Gastrocnemius medialis (tissue), 4 donors: ENCODE measurements around the gene KDM3A. TPM values are rescaled to one million over a fixed set of nuclear protein-coding genes. Genes with fewer than 3 reads are reported as not detected.

ENCODE experiments used
- ATAC-seq, 2 donors: fragments of 150-250 bp; one replicate each; pipeline ENCODE4 v1.9.1; 2016
- DNase-seq, 2 donors: peaks; one replicate each; pipeline ENCODE4 v3.0.0-alpha.2; 2019
- H3K27ac ChIP-seq, 4 donors: fragments of 200-600 bp; sonication (generic); 1 replicate in 1 of 4; 2 replicates in 3 of 4; pipeline ENCODE4 v1.5.1; 2016 to 2018; ENCODE audit warnings: mild to moderate bottlenecking in 2 of 4, moderate library complexity in 1 of 4
- H3K27me3 ChIP-seq, 3 donors: fragments of 200-600 bp; sonication (generic) in 2 of 3; 1 replicate in 1 of 3; 2 replicates in 2 of 3; pipeline versions ENCODE4 v1.5.1 to v1.6.0; 2016 to 2019; ENCODE audit warnings: mild to moderate bottlenecking in 1 of 3, moderate library complexity in 1 of 3
- H3K36me3 ChIP-seq, 2 donors: fragments of 200-600 bp; sonication (generic) in 1 of 2; one replicate each; pipeline ENCODE4 v1.5.1; 2017 to 2018
- H3K4me1 ChIP-seq, 2 donors: fragments of 200-600 bp; sonication (generic) in 1 of 2; one replicate each; pipeline ENCODE4 v1.5.1; 2016 to 2017; ENCODE audit warnings: mild to moderate bottlenecking in 2 of 2
- H3K4me3 ChIP-seq, 4 donors: fragments of 200-600 bp; sonication (generic) in 3 of 4; 1 replicate in 1 of 4; 2 replicates in 3 of 4; pipeline ENCODE4 v1.5.1; 2016 to 2019; ENCODE audit warnings: mild to moderate bottlenecking in 2 of 4
- H3K9me3 ChIP-seq, 3 donors: fragments of 200-600 bp; sonication (generic) in 2 of 3; 1 replicate in 1 of 3; 2 replicates in 2 of 3; pipeline ENCODE4 v1.5.1; 2016 to 2019
- POLR2A ChIP-seq, 2 donors: fragments of 450-650 bp; IDR thresholded peaks; one replicate each; pipeline ENCODE4 v1.6.1; 2017; ENCODE audit warnings: antibody characterized with exemption in 2 of 2, mild to moderate bottlenecking in 2 of 2, moderate library complexity in 2 of 2
- in situ Hi-C, 4 donors: fragments of 200-750 bp; cut with MboI; loops; one replicate each; pipeline versions ENCODE4 v1.15.0 to v1.8.0; 2017; ENCODE audit warnings: low sequenced_read_pairs in 4 of 4
- intact Hi-C: fragments of 100-400 bp; cut with DNase I; formaldehyde crosslinking; loops from one replicate; pipeline ENCODE4 v1.15.1; 2023; ENCODE audit warnings: low total_unique reads
- total RNA-seq, 4 donors: library from RNA; depleted of rRNA; stranded (reverse); fragments of >200 nt; gene quantifications; one replicate each; pipeline versions ENCODE4 v1.1.0 to v1.2.3, GENCODE V29; 2016
- TF ChIP-seq, protein P1 (sequence below), 5 experiments: fragments of 450-650 bp in 3 of 5; fragments of 200-600 bp in 2 of 5; sonication (generic) in 2 of 5; IDR thresholded peaks in 4 of 5; conservative IDR thresholded peaks in 1 of 5; 1 replicate in 4 of 5; 2 replicates in 1 of 5; pipeline ENCODE4 v1.5.1; 2016 to 2019; ENCODE audit warnings: antibody characterized with exemption in 5 of 5, mild to moderate bottlenecking in 3 of 5, moderate library complexity in 3 of 5

KDM3A gene
- total RNA-seq, 4 donors from 2014 or later = 20.7 to 36.8 (median 26.1) TPM

DNA sequence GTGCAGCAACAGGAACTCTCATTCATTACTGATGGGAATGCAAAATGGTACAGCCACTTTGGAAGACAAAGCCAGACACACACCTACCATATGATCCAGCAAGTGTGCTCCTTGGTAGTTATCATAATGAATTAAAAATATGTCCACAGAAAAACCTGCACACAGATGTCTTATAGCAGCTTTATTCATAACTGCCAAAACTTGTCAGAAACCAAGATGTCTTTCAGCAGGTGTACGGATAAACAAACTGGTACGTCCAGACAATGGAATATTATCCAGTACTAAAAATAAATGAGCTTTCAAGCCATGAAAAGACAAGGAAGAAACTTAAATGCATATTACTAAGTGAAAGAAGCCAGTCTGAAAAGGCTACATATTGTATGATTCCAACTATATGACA is 71.7 kb downstream of the KDM3A start:
- Histone ChIP-seq H3K36me3 (peaks cover 0 to 21% of the 10 kb centered on the region in 2 donors), H3K4me3 (no peak overlapping the region), H3K27ac (peak overlapping the region; percentile 72 to 80 (median 76)), H3K4me1 (peaks cover 55 to 57% of the 10 kb centered on the region in 2 donors), H3K27me3 (no peaks in the 10 kb centered on the region), H3K9me3 (no peaks in the 10 kb centered on the region)
- ATAC-seq = peak; percentile 77 to 88
- in situ Hi-C loops = no loop called here
- no peak for TF ChIP-seq POLR2A (IDR thresholded peaks at IDR 0.05)
- TF ChIP-seq, protein P1, sequence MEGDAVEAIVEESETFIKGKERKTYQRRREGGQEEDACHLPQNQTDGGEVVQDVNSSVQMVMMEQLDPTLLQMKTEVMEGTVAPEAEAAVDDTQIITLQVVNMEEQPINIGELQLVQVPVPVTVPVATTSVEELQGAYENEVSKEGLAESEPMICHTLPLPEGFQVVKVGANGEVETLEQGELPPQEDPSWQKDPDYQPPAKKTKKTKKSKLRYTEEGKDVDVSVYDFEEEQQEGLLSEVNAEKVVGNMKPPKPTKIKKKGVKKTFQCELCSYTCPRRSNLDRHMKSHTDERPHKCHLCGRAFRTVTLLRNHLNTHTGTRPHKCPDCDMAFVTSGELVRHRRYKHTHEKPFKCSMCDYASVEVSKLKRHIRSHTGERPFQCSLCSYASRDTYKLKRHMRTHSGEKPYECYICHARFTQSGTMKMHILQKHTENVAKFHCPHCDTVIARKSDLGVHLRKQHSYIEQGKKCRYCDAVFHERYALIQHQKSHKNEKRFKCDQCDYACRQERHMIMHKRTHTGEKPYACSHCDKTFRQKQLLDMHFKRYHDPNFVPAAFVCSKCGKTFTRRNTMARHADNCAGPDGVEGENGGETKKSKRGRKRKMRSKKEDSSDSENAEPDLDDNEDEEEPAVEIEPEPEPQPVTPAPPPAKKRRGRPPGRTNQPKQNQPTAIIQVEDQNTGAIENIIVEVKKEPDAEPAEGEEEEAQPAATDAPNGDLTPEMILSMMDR (IDR thresholded peaks at IDR 0.05 in 4 of 5, conservative IDR thresholded peaks at IDR 0.05 in 1 of 5) = no peak
- intact Hi-C loops = loop anchor here (5.0 kb wide), 2 partner anchors 49 to 109 kb away; partner anchors contain the start of genes CHMP3 and RNF103
- DNase-seq = no peak

DNA sequence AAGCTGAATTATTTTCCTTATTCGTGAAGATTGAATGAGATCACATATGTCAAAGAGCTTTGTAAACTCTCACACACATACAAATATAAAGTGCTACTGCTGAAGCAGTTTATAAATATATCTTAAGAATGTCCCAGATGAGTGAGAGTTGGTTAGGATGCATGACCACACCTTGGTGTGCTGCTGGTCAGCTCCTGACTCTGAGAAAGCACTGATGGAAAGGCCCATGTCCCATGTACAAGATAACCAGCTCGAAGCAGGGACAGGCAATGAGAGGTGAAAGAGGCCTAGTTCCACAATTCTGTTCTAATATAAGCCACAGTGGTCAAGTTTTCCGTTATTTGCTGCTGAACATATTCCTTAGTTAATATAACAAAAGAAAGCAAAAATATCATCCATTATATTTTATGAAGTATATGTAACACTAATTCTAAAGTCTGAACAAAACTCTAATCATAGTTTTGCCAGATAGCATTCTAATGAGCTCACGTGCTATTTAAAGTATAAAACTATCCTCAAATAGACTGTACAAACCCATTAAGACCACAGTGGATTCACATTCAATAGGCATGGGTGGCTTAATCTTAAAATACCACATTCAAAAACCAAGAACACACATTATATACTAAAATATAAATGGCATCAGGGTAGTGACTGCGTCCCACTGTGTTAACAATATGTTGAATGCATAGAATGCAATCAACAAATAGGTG is 72.9 kb downstream of the KDM3A start:
- H3K4me1 ChIP-seq = peaks cover 49 to 51% of the 10 kb centered on the region in 2 donors
- ATAC-seq (peak; percentile 27 to 34), DNase-seq (no peak)
- no peaks in the 10 kb centered on the region for H3K9me3 ChIP-seq
- peaks cover 0 to 9% of the 10 kb centered on the region in 2 donors for H3K36me3 ChIP-seq
- TF ChIP-seq, protein P1 (IDR thresholded peaks at IDR 0.05 in 4 of 5, conservative IDR thresholded peaks at IDR 0.05 in 1 of 5) = no peak
- TF ChIP-seq POLR2A (IDR thresholded peaks at IDR 0.05) = no peak
- H3K27ac ChIP-seq = peak overlapping the region; percentile 72 to 80 (median 76)
- H3K27me3 ChIP-seq = no peaks in the 10 kb centered on the region
- no peak overlapping the region for H3K4me3 ChIP-seq
- intact Hi-C loops = loop anchor here (5.0 kb wide), 2 partner anchors 48 to 108 kb away; partner anchors contain the start of genes CHMP3 and RNF103
- in situ Hi-C loops = no loop called here

DNA sequence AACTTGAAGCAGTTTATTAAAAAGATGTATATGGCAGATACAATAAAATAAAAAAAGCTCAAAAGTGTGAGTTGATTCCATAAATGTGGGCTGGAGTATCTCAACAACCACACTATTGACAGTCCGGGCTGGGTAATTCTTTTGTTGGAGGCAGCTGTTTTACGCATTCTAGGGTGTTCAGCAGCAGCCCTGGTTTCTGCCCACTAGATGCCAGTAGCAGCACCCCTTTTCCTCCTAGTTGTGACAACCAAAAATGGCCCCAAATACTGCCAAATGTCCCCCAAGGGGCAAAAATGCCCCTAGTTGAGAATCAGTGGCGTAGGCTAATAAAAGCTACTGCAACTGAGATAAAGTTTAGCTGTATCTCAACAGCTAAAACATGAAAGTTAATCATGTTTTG is 77.3 kb downstream of the KDM3A start:
- H3K9me3 ChIP-seq = no peaks in the 10 kb centered on the region
- no peak overlapping the region for H3K4me3 ChIP-seq
- in situ Hi-C loops (no loop called here), intact Hi-C loops (no loop called here)
- DNase-seq (no peak), ATAC-seq (no peak)
- H3K4me1 ChIP-seq = peaks cover 16 to 18% of the 10 kb centered on the region in 2 donors
- TF ChIP-seq, protein P1 (IDR thresholded peaks at IDR 0.05 in 4 of 5, conservative IDR thresholded peaks at IDR 0.05 in 1 of 5) = peak in 1 of 5 experiments; percentile 28
- TF ChIP-seq POLR2A (IDR thresholded peaks at IDR 0.05) = no peak
- no peaks in the 10 kb centered on the region for H3K36me3 ChIP-seq
- no peaks in the 10 kb centered on the region for H3K27me3 ChIP-seq
- H3K27ac ChIP-seq = no peak overlapping the region

DNA sequence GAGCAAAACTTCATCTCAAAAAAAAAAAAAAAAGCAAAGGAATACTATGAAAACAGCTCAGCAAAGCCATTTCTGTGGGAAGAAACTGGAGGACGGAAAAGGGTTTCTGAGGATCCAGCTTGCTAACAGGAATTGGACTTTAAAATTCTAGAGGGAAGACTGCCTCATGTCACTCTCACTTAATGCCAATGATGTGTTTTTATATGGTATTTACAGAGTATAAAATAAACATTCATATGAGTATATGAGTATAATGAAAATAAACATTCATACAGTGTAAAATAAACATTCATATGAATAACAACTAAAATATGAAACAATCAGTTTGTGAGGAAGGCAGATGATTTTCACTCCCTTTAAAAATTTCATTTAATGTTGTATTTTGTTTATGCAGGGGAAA is 78.2 kb downstream of the KDM3A start:
- intact Hi-C loops (no loop called here), in situ Hi-C loops (no loop called here)

More for the DNA sequence above, 78.2 kb downstream of the KDM3A start:
- Histone ChIP-seq H3K4me3 (no peak overlapping the region), H3K36me3 (no peaks in the 10 kb centered on the region), H3K4me1 (peaks cover 8 to 10% of the 10 kb centered on the region in 2 donors), H3K27me3 (no peaks in the 10 kb centered on the region), H3K27ac (no peak overlapping the region), H3K9me3 (no peaks in the 10 kb centered on the region)
- ATAC-seq (no peak), DNase-seq (no peak)
- TF ChIP-seq, protein P1 (IDR thresholded peaks at IDR 0.05 in 4 of 5, conservative IDR thresholded peaks at IDR 0.05 in 1 of 5) = no peak
- no peak for TF ChIP-seq POLR2A (IDR thresholded peaks at IDR 0.05)
